ENCODE results near the gene BANF1.

Gene BANF1

GRCh38 chr11:66012946-66013761 lies 10.9 kb downstream of the BANF1 start:
- H3K4me3 ChIP-seq (ENCODE audit: control insufficient read depth, low read depth, low read length) = no peak overlapping the region
- TF ChIP-seq, protein P1, sequence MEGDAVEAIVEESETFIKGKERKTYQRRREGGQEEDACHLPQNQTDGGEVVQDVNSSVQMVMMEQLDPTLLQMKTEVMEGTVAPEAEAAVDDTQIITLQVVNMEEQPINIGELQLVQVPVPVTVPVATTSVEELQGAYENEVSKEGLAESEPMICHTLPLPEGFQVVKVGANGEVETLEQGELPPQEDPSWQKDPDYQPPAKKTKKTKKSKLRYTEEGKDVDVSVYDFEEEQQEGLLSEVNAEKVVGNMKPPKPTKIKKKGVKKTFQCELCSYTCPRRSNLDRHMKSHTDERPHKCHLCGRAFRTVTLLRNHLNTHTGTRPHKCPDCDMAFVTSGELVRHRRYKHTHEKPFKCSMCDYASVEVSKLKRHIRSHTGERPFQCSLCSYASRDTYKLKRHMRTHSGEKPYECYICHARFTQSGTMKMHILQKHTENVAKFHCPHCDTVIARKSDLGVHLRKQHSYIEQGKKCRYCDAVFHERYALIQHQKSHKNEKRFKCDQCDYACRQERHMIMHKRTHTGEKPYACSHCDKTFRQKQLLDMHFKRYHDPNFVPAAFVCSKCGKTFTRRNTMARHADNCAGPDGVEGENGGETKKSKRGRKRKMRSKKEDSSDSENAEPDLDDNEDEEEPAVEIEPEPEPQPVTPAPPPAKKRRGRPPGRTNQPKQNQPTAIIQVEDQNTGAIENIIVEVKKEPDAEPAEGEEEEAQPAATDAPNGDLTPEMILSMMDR (conservative IDR thresholded peaks at IDR 0.05; ENCODE audit: control insufficient read depth, insufficient read depth, low read depth, low read length) = no peak
- DNase-seq (ENCODE audit: low read depth) = no peak

DNA sequence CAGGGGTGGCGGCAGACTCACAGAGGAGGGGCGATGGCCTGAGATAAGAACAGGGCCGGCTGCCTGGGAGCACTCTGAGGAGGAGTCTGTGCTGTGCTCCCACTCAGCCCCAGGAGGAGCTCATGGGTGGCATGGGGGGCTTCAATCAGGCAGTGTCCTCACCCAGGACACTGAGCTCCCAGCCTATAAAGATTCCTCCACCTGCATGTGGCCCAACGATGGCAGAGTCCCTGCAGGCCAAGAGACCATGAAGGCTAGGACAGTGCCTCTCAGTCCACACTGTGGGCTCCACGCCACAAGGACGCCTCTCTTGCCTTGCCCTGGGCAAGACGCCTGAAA lies 11.4 kb downstream of the BANF1 start:
- no peak for DNase-seq (ENCODE audit: low read depth)
- TF ChIP-seq, protein P1 (conservative IDR thresholded peaks at IDR 0.05; ENCODE audit: control insufficient read depth, insufficient read depth, low read depth, low read length) = no peak
- no peak overlapping the region for H3K4me3 ChIP-seq (ENCODE audit: control insufficient read depth, low read depth, low read length)

DNA sequence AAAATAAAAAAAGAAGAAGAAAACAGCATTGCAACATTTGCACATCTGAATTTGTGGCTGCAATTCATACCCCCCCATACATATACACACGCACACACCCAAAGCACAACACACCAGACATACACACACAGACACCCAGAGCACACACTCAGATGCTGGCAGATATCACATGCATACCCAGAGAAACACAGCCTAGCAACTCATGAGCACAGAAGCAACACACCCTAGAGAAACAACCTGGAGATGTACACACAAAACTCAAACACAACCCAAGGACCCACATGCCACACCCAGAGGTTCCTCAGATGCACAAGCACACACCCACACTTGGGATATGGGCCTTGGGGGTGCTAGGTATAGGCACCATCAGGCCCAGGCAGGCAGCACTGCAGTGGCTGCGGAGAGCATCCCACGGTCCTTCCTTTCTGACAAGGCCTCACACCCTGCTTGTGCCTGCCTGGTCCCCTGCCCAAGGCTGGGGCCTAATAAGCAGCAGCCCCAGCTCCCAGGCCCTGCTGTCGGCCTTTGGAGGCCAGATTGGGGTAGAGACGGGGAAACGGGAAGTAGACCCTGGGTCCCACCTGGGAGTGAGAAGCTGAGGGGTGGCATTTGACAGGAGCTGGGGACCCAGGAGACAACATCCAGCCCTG lies 12.6 kb downstream of the BANF1 start:
- no peak for DNase-seq (ENCODE audit: low read depth)
- no peak overlapping the region for H3K4me3 ChIP-seq (ENCODE audit: control insufficient read depth, low read depth, low read length)
- TF ChIP-seq, protein P1 (conservative IDR thresholded peaks at IDR 0.05; ENCODE audit: control insufficient read depth, insufficient read depth, low read depth, low read length) = no peak

DNA sequence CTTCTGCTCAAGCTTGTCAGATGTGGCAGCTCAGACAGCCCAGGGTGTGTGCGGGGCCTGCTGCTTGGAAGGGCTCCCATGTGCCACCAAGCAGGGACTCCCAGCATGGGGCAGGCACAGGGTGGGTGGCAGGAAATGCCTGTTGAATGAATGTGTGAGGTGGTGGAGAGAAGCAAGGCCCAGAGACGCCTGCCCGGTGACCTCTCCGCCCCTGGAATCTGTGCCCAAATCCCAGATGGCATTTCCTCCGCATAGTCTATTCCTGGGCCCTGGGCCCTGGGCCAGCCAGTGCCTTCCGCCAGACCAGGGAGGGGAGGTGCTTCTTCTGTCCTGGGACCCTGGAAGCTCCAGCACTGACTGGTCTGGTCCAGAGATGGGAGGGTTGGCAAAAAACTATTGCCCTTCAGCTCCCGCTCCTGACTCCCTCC lies 13.2 kb downstream of the BANF1 start:
- no peak for DNase-seq (ENCODE audit: low read depth)
- TF ChIP-seq, protein P1 (conservative IDR thresholded peaks at IDR 0.05; ENCODE audit: control insufficient read depth, insufficient read depth, low read depth, low read length) = no peak
- no peak overlapping the region for H3K4me3 ChIP-seq (ENCODE audit: control insufficient read depth, low read depth, low read length)

- TF ChIP-seq, protein P1 (conservative IDR thresholded peaks at IDR 0.05; ENCODE audit: control insufficient read depth, insufficient read depth, low read depth, low read length) = no peak
- DNase-seq (ENCODE audit: low read depth) = no peak
- no peak overlapping the region for H3K4me3 ChIP-seq (ENCODE audit: control insufficient read depth, low read depth, low read length)
Observed at GRCh38 chr11:66015936-66016792, 13.9 kb downstream of the BANF1 start.

- TF ChIP-seq, protein P1 (conservative IDR thresholded peaks at IDR 0.05; ENCODE audit: control insufficient read depth, insufficient read depth, low read depth, low read length) = no peak
- no peak overlapping the region for H3K4me3 ChIP-seq (ENCODE audit: control insufficient read depth, low read depth, low read length)
- DNase-seq (ENCODE audit: low read depth) = no peak
Observed at GRCh38 chr11:66016793-66017177, 14.5 kb downstream of the BANF1 start.
